Stomach smooth muscle (tissue), 2 donors: ENCODE results near the gene TMEM54.
A peak's percentile ranks its signal among the peaks of the same experiment; 100 is the strongest.

Experiments
- H3K27ac ChIP-seq: one replicate; pipeline ENCODE4 v1.7.0; 2013; ENCODE audit warnings: mild to moderate bottlenecking, low read length, inconsistent platforms
- H3K27me3 ChIP-seq, 2 donors: one replicate each; pipeline ENCODE4 v1.7.0; 2013; ENCODE audit warnings: low read length in 2 of 2; ENCODE audit not compliant: insufficient read depth in 2 of 2, control insufficient read depth in 1 of 2
- H3K36me3 ChIP-seq, 2 donors: one replicate each; pipeline ENCODE4 v1.7.0; 2013; ENCODE audit warnings: low read length in 2 of 2; ENCODE audit not compliant: control insufficient read depth in 2 of 2, insufficient read depth in 2 of 2
- H3K4me1 ChIP-seq: one replicate; pipeline ENCODE4 v1.7.0; 2013; ENCODE audit warnings: low read length; ENCODE audit not compliant: control insufficient read depth, insufficient read depth
- H3K4me3 ChIP-seq, 2 donors: one replicate each; pipeline ENCODE4 v1.7.0; 2013; ENCODE audit warnings: low read length in 2 of 2
- H3K9ac ChIP-seq, 2 donors: one replicate each; pipeline ENCODE4 v1.7.0; 2013; ENCODE audit warnings: low read length in 2 of 2, mild to moderate bottlenecking in 1 of 2
- H3K9me3 ChIP-seq, 2 donors: one replicate each; pipeline ENCODE4 v1.7.0; 2013; ENCODE audit warnings: low read length in 2 of 2; ENCODE audit not compliant: control insufficient read depth in 2 of 2
- donor health status: healthy.
- donor health status: Pancreatic carcinoma.

TMEM54 gene

DNA sequence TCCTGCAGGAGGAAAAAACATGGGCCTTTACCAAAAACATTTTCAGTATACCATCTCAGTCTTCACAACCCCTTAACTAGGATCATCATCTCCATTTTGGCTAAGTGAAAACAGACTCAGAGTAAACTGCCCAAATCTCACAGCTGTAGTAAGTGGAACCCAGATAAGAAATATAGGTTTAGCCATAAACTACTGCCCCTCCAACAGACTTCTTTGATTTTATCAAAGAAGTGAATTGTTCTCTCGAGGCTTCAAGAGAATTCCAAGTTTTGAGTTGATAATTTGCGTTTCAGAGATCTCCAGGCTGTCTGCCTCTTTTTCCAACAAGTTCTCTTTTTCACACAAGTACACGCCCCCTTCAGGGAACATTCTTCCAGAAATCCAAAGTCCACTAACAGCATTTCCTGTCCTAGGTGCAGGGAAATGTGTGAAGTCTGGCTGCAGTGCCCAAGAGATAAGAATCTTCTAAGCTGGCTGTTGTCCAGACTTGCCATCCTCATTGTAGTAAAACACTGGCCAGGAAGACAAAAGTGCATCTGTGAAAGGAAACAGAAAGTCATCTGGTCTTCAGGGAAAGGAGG is 32.6 kb upstream of the TMEM54 start:
- Histone ChIP-seq H3K9me3 (no peaks in the 10 kb centered on the region), H3K27ac (no peak overlapping the region), H3K4me1 (no peaks in the 10 kb centered on the region), H3K27me3 (no peaks in the 10 kb centered on the region), H3K36me3 (peaks cover 4 to 16% of the 10 kb centered on the region in 2 donors), H3K9ac (peak overlapping the region in 1 of 2 donors; percentile 13), H3K4me3 (no peak overlapping the region)

- Histone ChIP-seq H3K27me3 (no peaks in the 10 kb centered on the region), H3K4me1 (no peaks in the 10 kb centered on the region), H3K9ac (no peak overlapping the region), H3K4me3 (no peak overlapping the region), H3K9me3 (no peaks in the 10 kb centered on the region), H3K36me3 (peaks cover 0 to 4% of the 10 kb centered on the region in 2 donors), H3K27ac (no peak overlapping the region)
Measured at GRCh38 chr1:32931760-32932159, 30.6 kb upstream of the TMEM54 start.

DNA sequence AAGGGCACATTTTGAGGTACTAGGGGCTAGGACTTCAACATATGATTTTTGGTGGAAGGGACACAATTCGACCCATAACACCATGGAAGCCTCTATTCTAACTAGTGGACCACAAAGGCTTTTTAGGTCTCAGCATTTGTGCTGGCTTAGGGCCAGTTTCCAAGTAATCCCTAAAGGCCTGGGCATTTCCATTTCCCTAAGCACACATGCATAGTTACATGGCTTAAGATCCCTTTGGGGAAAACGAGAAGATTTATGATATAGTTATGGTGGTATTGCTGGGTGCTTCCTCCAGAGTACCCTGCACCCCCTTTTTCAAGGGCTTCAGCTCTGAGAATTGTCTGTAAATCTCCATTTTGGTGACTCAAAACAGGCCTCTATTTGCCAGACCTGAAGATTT is 28.2 kb upstream of the TMEM54 start:
- Histone ChIP-seq H3K27ac (no peak overlapping the region), H3K4me3 (no peak overlapping the region), H3K27me3 (peaks cover 0 to 5% of the 10 kb centered on the region in 2 donors), H3K9ac (no peak overlapping the region), H3K9me3 (no peaks in the 10 kb centered on the region), H3K4me1 (peaks cover 14% of the 10 kb centered on the region), H3K36me3 (no peaks in the 10 kb centered on the region)

GRCh38 chr1:32928715-32929114 is 27.5 kb upstream of the TMEM54 start:
- Histone ChIP-seq H3K36me3 (no peaks in the 10 kb centered on the region), H3K9ac (no peak overlapping the region), H3K9me3 (no peaks in the 10 kb centered on the region), H3K4me3 (no peak overlapping the region), H3K27ac (no peak overlapping the region), H3K4me1 (peaks cover 14% of the 10 kb centered on the region), H3K27me3 (peaks cover 0 to 6% of the 10 kb centered on the region in 2 donors)

GRCh38 chr1:32928285-32928684 is 27.1 kb upstream of the TMEM54 start:
- H3K9me3 ChIP-seq, result no peaks in the 10 kb centered on the region
- H3K36me3 ChIP-seq, result no peaks in the 10 kb centered on the region
- peaks cover 14% of the 10 kb centered on the region for H3K4me1 ChIP-seq
- H3K9ac ChIP-seq, result no peak overlapping the region
- H3K27me3 ChIP-seq, result peaks cover 0 to 6% of the 10 kb centered on the region in 2 donors
- no peak overlapping the region for H3K4me3 ChIP-seq
- no peak overlapping the region for H3K27ac ChIP-seq

DNA sequence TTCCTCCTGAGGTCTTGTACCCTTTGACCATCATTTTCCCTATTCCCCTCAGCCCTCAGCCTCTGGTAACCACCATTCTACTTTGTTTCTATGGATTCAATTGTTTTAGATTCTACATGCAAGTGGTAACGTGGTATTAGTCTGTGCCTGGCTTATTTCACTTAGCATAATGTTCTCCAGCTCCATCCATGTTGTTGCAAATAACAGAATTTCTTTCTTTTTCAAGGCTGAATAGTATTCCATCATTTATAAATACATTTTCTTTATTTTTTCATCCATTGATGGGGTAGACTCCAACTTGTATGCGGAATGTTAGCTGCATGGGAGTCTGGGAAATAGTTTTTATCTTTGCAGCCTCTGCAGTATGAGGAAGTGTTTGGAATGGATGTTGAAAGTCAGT is 26.3 kb upstream of the TMEM54 start:
- H3K27me3 ChIP-seq, result peaks cover 2 to 10% of the 10 kb centered on the region in 2 donors
- no peaks in the 10 kb centered on the region for H3K9me3 ChIP-seq
- no peaks in the 10 kb centered on the region for H3K36me3 ChIP-seq
- no peak overlapping the region for H3K4me3 ChIP-seq
- peaks cover 14% of the 10 kb centered on the region for H3K4me1 ChIP-seq
- H3K9ac ChIP-seq, result no peak overlapping the region
- H3K27ac ChIP-seq, result no peak overlapping the region

DNA sequence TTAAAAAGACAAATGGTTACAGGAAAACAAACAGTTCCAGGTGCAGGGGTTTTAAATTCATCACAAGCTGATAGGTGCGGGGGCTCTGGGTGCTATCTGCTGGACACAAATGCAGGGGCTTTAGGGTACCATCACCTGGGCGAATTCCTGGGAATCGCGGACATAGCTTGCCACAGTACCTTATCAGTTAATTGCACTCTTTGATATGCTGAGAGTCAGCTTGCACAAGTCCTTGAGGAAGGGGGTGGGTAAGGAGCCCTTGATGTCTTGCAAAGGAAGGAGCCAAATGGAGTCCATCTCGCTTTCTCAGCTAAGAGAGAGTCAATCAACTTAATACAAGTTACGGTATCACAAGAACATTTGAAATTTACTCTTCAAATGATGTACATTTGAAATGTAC is 25.4 kb upstream of the TMEM54 start:
- Histone ChIP-seq H3K4me1 (peaks cover 14% of the 10 kb centered on the region), H3K36me3 (no peaks in the 10 kb centered on the region), H3K27me3 (peaks cover 2 to 10% of the 10 kb centered on the region in 2 donors), H3K27ac (no peak overlapping the region), H3K9ac (no peak overlapping the region), H3K9me3 (no peaks in the 10 kb centered on the region), H3K4me3 (no peak overlapping the region)

DNA sequence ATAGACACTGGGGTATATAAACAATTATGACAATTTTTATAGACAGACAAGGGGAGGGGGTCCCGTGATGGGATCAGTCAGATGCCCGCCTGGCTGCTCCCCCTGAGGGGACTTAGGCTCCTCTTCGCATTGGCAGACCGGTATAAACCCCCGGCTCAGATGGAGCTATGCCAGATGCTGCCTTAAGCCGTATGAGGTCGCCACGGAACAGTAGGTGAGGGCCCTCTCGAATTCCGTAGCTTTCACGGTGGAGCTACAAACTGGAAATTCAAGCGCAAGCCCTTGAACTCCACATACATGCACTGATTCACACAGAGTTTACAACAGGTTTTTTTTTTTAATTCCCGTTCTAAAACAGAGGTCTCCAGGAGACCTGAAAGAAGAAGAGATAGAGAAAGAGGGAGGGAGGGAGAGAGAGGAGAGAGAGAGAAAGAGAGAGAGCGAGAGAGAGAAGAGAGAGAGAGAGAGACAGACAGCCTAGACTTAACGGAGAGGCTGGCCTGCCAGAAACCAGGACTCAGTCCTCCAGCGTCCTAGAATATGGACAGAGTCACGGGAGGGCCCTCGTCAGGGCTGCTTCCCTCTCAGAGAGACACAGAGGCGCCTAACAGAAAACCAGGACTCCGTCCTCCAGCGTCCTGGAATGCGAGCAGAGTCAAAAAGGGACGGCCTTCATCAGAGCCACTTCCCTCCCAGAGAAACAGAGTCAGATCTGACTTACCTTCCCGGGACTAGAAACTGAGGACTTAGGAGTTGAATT is 24.4 kb upstream of the TMEM54 start:
- Histone ChIP-seq H3K36me3 (no peaks in the 10 kb centered on the region), H3K9ac (peak overlapping the region; percentile 37 to 58), H3K27ac (no peak overlapping the region), H3K4me3 (peak overlapping the region; percentile 38 to 49), H3K27me3 (peaks cover 4 to 14% of the 10 kb centered on the region in 2 donors), H3K4me1 (peaks cover 16% of the 10 kb centered on the region), H3K9me3 (no peaks in the 10 kb centered on the region)

- Histone ChIP-seq H3K4me3 (peak overlapping the region in 1 of 2 donors; percentile 15), H3K27ac (no peak overlapping the region)
Measured at GRCh38 chr1:32924881-32925344, 23.7 kb upstream of the TMEM54 start.

GRCh38 chr1:32920833-32921232 is 19.6 kb upstream of the TMEM54 start:
- Histone ChIP-seq H3K9ac (no peak overlapping the region), H3K4me3 (no peak overlapping the region), H3K27ac (no peak overlapping the region), H3K36me3 (no peaks in the 10 kb centered on the region), H3K4me1 (peaks cover 13% of the 10 kb centered on the region), H3K9me3 (no peaks in the 10 kb centered on the region), H3K27me3 (peaks cover 4 to 17% of the 10 kb centered on the region in 2 donors)

More at GRCh38 chr1:32924881-32925344, 23.7 kb upstream of the TMEM54 start:
- Histone ChIP-seq H3K9ac (no peak overlapping the region), H3K27me3 (peaks cover 4 to 14% of the 10 kb centered on the region in 2 donors), H3K4me1 (peaks cover 16% of the 10 kb centered on the region), H3K9me3 (no peaks in the 10 kb centered on the region), H3K36me3 (no peaks in the 10 kb centered on the region)
